Measurements from ENCODE around the gene RORC. TPM values are rescaled to one million over a fixed set of nuclear protein-coding genes. Genes with fewer than 3 reads are reported as not detected.

Gene RORC
- polyA plus RNA-seq, 1 of the 3 experiments (the other 2 are of a cell fraction), result not detected

GRCh38 chr1:151840421-151840820, 8.8 kb upstream of the RORC start:
- Histone ChIP-seq H3K4me3 (ENCODE audit: low read depth in 2 of 2, low read length in 1 of 2) (no peak overlapping the region), H3K36me3 (replicated peaks in 1 of 2; ENCODE audit: control insufficient read depth in 1 of 2, insufficient read depth in 2 of 2, low read length in 1 of 2) (no peaks in the 10 kb centered on the region), H3F3A (replicated peaks; ENCODE audit: insufficient read depth) (no peaks in the 10 kb centered on the region), H3K27me3 (ENCODE audit: insufficient read depth) (no peaks in the 10 kb centered on the region), H3K9me3 (no peaks in the 10 kb centered on the region), H3K4me1 (ENCODE audit: control insufficient read depth in 1 of 2, insufficient read depth in 2 of 2, low read depth in 1 of 2, low read length in 1 of 2) (peaks cover 0 to 8% of the 10 kb centered on the region in 2 experiments; a peak in 1 of 4 replicates), H3K9ac (no peak overlapping the region), H4K20me1 (ENCODE audit: insufficient read depth) (no peaks in the 10 kb centered on the region), H3K79me2 (ENCODE audit: insufficient read depth) (no peaks in the 10 kb centered on the region), H3K27ac (ENCODE audit: low read depth in 2 of 2, low read length in 1 of 2) (no peak overlapping the region; a peak in 1 of 4 replicates), H3K4me2 (no peak overlapping the region), H2AFZ (ENCODE audit: low read depth) (no peak overlapping the region), H3K9me2 (no peaks in the 10 kb centered on the region)
- TF ChIP-seq USF1 (IDR thresholded peaks at IDR 0.05; ENCODE audit: borderline replicate concordance, low read depth) (no peak), PBX3 (IDR thresholded peaks at IDR 0.05) (no peak), TCF12 (IDR thresholded peaks at IDR 0.05) (no peak), YY1 (IDR thresholded peaks at IDR 0.05; ENCODE audit: low read depth) (no peak), MEF2A (IDR thresholded peaks at IDR 0.05; ENCODE audit: borderline replicate concordance, low read depth) (no peak), MXI1 (IDR thresholded peaks at IDR 0.05; ENCODE audit: low read depth, low read length) (no peak), FOSL2 (IDR thresholded peaks at IDR 0.05; ENCODE audit: borderline replicate concordance, low read depth) (no peak), EP300 (IDR thresholded peaks at IDR 0.05; ENCODE audit: borderline replicate concordance in 1 of 2, low read depth in 1 of 2, low read length in 1 of 2) (no peak)
- DNase-seq, result no peak
- CTCF ChIA-PET, result interaction anchor here (1.2 to 2.5 kb wide), 4 partner anchors 10 to 246 kb away, joined by 3 to 7 read pairs (median 5); partner anchors contain the start of gene CELF3
- POLR2A ChIA-PET, result interaction anchor here (0.6 kb wide), 1 partner anchor 15 kb away, joined by 3 read pairs; no protein-coding TSS in a partner anchor

GRCh38 chr1:151839457-151840403, 8.1 kb upstream of the RORC start, which contains the start of gene C2CD4D:
TSS of gene C2CD4D (minus strand) at chr1:151839820. CDS start at chr1:151838989, 831 bp downstream.
- 88% methylated on average over 45 of the region's 47 CpGs for whole genome bisulfite sequencing (ENCODE audit: low lambda C conversion rate)
- H3K4me2 ChIP-seq, result no peak within 1 kb of the TSS
- TF ChIP-seq ZBTB33 (IDR thresholded peaks at IDR 0.05; ENCODE audit: borderline replicate concordance, low read depth) (no peak), RCOR1 (IDR thresholded peaks at IDR 0.05; ENCODE audit: low read length) (no peak), SMC3 (IDR thresholded peaks at IDR 0.05; ENCODE audit: low read depth, low read length) (no peak), TAF1 (IDR thresholded peaks at IDR 0.05; ENCODE audit: borderline replicate concordance, low read depth, low read length) (no peak), POLR2AphosphoS5 (IDR thresholded peaks at IDR 0.05; ENCODE audit: low read depth, low read length) (no peak), RXRA (IDR thresholded peaks at IDR 0.05; ENCODE audit: borderline replicate concordance, low read depth) (no peak), REST (IDR thresholded peaks at IDR 0.05; ENCODE audit: low read depth, low read length) (no peak), FOSL2 (IDR thresholded peaks at IDR 0.05; ENCODE audit: borderline replicate concordance, low read depth) (no peak), NFIC (IDR thresholded peaks at IDR 0.05; ENCODE audit: borderline replicate concordance) (no peak), YY1 (IDR thresholded peaks at IDR 0.05; ENCODE audit: low read depth) (no peak), MXI1 (IDR thresholded peaks at IDR 0.05; ENCODE audit: low read depth, low read length) (no peak)

More at GRCh38 chr1:151839457-151840403, 8.1 kb upstream of the RORC start, which contains the start of gene C2CD4D:
- Histone ChIP-seq H3F3A (replicated peaks; ENCODE audit: insufficient read depth) (no peaks in the 10 kb centered on the region), H3K4me3 (ENCODE audit: low read depth in 2 of 2, low read length in 1 of 2) (no peak within 1 kb of the TSS), H3K79me2 (ENCODE audit: insufficient read depth) (no peaks in the 10 kb centered on the region), H3K4me1 (ENCODE audit: control insufficient read depth in 1 of 2, insufficient read depth in 2 of 2, low read depth in 1 of 2, low read length in 1 of 2) (peaks cover 0 to 8% of the 10 kb centered on the region in 2 experiments; a peak in 1 of 4 replicates), H4K20me1 (ENCODE audit: insufficient read depth) (no peaks in the 10 kb centered on the region), H3K27ac (ENCODE audit: low read depth in 2 of 2, low read length in 1 of 2) (no peak within 1 kb of the TSS; a peak in 1 of 4 replicates), H3K9me2 (no peaks in the 10 kb centered on the region), H3K9ac (no peak within 1 kb of the TSS), H3K36me3 (replicated peaks in 1 of 2; ENCODE audit: control insufficient read depth in 1 of 2, insufficient read depth in 2 of 2, low read length in 1 of 2) (no peaks in the 10 kb centered on the region), H3K9me3 (no peaks in the 10 kb centered on the region), H3K27me3 (ENCODE audit: insufficient read depth) (no peaks in the 10 kb centered on the region), H2AFZ (ENCODE audit: low read depth) (no peak within 1 kb of the TSS)
- POLR2A ChIA-PET, result no interaction called here
- CTCF ChIA-PET, result interaction anchor here (0.9 to 2.5 kb wide), 4 partner anchors 10 to 246 kb away, joined by 3 to 7 read pairs (median 5); partner anchors contain the start of gene CELF3
- no peak for DNase-seq

All from SK-N-SH (cell line).